ENCODE data around the gene UCKL1.
A peak's percentile ranks its signal among the peaks of the same experiment; 100 is the strongest.
"Not testable (repeated sequence)": the region's sequence is repeated elsewhere in the genome, so short reads cannot be mapped to it uniquely, and the experiment has no call there.

UCKL1 gene

GRCh38 chr20:63917811-63918210 is 38.4 kb downstream of the UCKL1 start:
- no peak for DNase-seq

GRCh38 chr20:63916371-63916939 is 39.8 kb downstream of the UCKL1 start:
- DNase-seq, result not testable (repeated sequence)

GRCh38 chr20:63915471-63915870 is 40.7 kb downstream of the UCKL1 start:
- DNase-seq, result no peak

- DNase-seq, result no peak
These were observed 42.4 kb downstream of the UCKL1 start for GRCh38 chr20:63913768-63914167.

GRCh38 chr20:63911176-63911575 is 45.0 kb downstream of the UCKL1 start:
- DNase-seq, result no peak

GRCh38 chr20:63908008-63908682 is 48.1 kb downstream of the UCKL1 start:
- DNase-seq, result no peak

- no peak for DNase-seq
These were observed 52.2 kb downstream of the UCKL1 start for GRCh38 chr20:63903796-63904561.

- DNase-seq, result no peak
These were observed 55.8 kb downstream of the UCKL1 start for GRCh38 chr20:63900413-63900812.

- no peak for DNase-seq
These were observed 57.2 kb downstream of the UCKL1 start for GRCh38 chr20:63898882-63899558.

- no peak for DNase-seq
These were observed 58.1 kb downstream of the UCKL1 start for GRCh38 chr20:63897978-63898561.

- DNase-seq, result peak; percentile 52
These were observed 59.7 kb downstream of the UCKL1 start for GRCh38 chr20:63896264-63897105.

GRCh38 chr20:63895952-63896263 is 60.3 kb downstream of the UCKL1 start:
- no peak for DNase-seq

- no peak for DNase-seq
These were observed 60.8 kb downstream of the UCKL1 start for GRCh38 chr20:63895202-63895951.

GRCh38 chr20:63894358-63895201 is 61.6 kb downstream of the UCKL1 start, which contains the start of gene DNAJC5:
TSS of gene DNAJC5 (plus strand) at chr20:63895126. CDS start at chr20:63928346, 33,220 bp downstream.
- peak; percentile 95 for DNase-seq

- DNase-seq, result no peak
These were observed 62.2 kb downstream of the UCKL1 start for GRCh38 chr20:63893999-63894357.

- no peak for DNase-seq
These were observed 63.8 kb downstream of the UCKL1 start for GRCh38 chr20:63892402-63892801.

GRCh38 chr20:63891061-63892002 is 64.9 kb downstream of the UCKL1 start:
- DNase-seq, result no peak

- DNase-seq, result no peak
These were observed 65.6 kb downstream of the UCKL1 start for GRCh38 chr20:63890616-63891015.

GRCh38 chr20:63890201-63890576 is 66.0 kb downstream of the UCKL1 start:
- DNase-seq, result no peak
